Stimulated activated CD4-positive, alpha-beta T cell treated with anti-CD3 and anti-CD28 coated beads, Interleukin-2, amount 100 ng/mL, for 4 hours (primary cell): Measurements from ENCODE around the gene MAT2A.
A peak's percentile ranks its signal among the peaks of the same experiment; 100 is the strongest.
"Not testable (repeated sequence)": the region's sequence is repeated elsewhere in the genome, so short reads cannot be mapped to it uniquely, and the experiment has no call there.

Experiments used
- DNase-seq: peaks from one replicate; pipeline ENCODE4 v3.0.0-alpha.2; 2020; ENCODE audit warnings: low read depth

Gene MAT2A

GRCh38 chr2:85547859-85548607, 9.1 kb downstream of the MAT2A start:
- DNase-seq: no peak

- no peak for DNase-seq
Observed at GRCh38 chr2:85548608-85548900, 9.6 kb downstream of the MAT2A start.

- no peak for DNase-seq
Observed at GRCh38 chr2:85549095-85549494, 10.1 kb downstream of the MAT2A start.

- DNase-seq: no peak
Observed at GRCh38 chr2:85549826-85550225, 10.9 kb downstream of the MAT2A start.

DNA sequence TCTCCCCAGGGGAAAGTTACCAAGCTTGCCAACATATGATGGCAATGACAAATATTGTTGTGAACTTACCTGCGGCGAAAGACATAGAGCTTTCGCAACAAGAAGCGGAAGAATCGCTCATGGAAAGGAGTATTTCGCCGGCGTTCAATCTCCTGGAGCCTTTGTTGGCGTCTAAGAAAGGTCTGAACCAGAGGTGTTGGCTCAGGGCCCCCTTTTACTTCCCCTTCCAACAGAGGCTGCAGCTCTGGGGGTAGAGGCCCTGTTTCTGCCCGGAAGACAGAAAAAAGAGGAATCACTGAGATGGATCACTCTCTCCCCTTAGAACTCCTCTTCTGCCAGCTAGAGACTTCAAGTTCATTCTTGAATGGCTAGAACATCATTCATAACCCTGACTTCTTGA, 11.5 kb downstream of the MAT2A start:
- no peak for DNase-seq

DNA sequence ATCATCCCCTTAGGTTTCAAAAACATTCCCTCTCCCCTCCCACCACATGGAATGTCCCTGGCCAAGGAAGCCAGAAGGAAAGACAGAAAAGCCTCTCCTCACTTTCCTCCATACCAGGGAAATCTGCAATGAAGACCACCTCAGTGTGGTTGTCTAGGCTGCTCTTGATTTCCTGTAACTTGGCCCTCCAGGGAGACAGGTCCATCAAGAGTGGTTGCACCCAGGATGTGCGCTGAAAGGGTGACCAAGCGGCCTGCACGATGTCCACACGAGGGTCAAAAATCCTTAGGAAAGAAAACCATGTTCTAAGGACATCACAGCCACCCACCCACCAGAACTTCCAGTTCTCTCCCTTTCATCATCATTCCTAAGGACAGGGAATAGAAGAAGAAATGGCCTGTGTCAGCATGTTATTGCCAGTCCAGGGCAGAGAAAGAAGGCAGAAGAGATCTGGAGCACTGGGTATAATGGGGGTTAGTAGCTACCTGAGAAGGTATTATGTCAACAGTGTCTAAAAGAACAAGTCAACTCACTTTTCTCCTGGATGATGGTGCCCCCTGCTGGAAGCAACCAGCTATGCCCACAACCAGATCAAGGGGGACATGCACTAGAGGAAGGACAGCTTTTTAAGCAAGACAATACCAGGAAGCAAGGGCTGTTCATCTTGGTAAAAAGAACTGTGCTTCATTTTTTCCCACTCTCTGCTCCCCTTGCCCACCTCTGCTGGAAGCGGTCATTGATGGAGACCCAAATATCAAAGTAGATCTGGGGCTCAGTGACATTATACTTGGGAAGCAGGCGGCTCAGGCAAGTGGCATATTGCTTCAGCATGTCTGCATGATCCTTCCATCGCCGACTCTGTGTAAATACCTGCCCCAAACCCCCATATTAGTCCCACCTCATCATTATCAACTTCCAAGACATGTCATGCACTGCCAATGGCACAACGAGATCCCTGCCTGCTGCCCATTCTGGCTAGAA, 13.0 kb downstream of the MAT2A start:
- peak; percentile 82 for DNase-seq

DNA sequence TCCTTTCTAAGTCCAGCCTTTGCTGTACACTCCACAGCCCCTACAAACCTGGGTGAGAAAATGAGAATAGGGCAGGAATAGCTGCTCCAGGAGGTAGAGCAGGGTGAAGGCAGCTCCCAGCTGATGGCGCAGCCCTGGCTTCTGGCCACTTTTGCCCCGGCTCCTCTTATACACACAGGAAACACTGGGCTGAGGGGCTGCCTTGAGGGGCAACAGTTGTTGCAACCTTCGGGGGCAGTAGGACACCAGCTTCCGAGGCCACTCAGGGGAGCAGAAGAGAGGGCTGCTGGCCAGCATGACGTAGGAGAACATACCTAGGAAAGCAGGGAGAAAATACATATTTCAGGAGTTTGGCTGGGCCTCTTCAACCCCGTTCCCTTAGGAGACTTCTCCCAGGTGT, 14.2 kb downstream of the MAT2A start:
- DNase-seq: no peak

DNA sequence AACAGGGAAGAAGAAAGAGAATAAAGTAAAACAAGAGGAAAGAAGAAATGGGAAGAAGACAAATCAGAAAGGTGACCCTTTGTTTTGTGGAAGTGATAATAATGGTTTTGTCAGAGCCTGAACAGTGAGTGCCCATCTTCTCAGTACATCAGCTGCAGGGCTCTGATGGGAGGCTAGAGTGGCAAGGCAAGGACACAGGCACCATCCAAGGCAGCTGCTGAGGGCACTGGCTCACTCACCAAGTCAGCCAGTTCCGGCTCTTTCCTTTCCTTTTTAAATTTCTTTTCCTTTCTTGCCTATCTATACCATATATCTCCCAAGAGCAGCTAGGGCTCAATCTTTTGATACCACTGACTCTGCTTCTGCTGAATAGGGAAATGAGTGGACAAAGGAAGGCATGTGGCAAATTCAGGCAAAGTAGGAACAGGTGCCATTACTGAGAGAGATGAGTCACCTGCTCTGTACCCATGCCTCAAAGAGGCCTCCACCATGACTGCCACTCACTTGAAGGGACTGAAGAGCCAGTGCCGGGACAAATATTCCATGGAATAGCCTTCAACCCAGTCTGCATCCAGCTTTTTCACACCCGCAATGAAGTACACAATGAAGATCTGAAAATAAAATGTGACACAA, 16.1 kb downstream of the MAT2A start:
- DNase-seq: no peak

DNA sequence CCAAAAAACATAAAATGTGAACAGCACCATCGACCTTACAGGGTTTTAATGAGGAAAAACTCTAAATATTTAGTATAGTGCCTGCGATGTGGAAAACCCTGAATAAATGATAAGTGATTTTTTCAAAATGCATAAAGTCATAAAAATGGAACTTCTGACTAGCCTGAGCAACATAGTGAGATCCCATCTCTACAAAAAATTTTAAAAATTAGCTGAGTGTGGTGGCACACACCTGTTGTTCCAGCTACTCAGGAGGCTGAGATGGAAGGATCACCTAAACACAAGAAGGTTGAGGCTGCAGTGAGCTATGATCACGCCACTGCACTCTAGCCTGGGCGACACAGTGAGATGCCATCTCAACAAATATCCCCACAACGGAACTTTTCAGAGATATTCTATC, 18.2 kb downstream of the MAT2A start:
- DNase-seq: no peak

- no peak for DNase-seq
Observed at GRCh38 chr2:85558160-85558559, 19.2 kb downstream of the MAT2A start.

- not testable (repeated sequence) for DNase-seq
Observed at GRCh38 chr2:85560403-85560726, 21.4 kb downstream of the MAT2A start.

GRCh38 chr2:85560812-85561279, 21.9 kb downstream of the MAT2A start:
- peak; percentile 44 for DNase-seq

- DNase-seq: peak; percentile 92
Observed at GRCh38 chr2:85561280-85562212, 22.6 kb downstream of the MAT2A start, which contains the start of gene GGCX. Gene GGCX (minus strand): TSS chr2:85561493. CDS start chr2:85561428, 65 bp downstream.

- no peak for DNase-seq
Observed at GRCh38 chr2:85564144-85564563, 25.2 kb downstream of the MAT2A start.

DNA sequence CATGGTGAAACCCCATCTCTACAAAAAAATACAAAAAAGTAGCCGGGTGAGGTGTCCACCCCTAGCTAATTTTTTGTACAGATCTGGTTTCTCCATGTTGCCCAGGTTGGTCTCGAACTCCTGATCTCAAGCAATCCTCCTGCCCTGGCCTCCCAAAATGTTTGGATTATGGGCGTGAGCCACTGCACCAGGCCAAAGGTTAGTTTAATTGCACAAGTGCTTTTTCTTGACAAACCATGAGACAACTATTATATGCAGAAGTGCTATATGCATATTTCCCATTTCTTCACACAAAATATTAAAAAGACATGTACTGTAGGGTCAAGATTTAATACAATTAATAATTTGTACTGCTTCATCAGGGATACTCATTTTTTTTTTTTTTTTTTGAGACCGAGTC, 27.3 kb downstream of the MAT2A start:
- no peak for DNase-seq

DNA sequence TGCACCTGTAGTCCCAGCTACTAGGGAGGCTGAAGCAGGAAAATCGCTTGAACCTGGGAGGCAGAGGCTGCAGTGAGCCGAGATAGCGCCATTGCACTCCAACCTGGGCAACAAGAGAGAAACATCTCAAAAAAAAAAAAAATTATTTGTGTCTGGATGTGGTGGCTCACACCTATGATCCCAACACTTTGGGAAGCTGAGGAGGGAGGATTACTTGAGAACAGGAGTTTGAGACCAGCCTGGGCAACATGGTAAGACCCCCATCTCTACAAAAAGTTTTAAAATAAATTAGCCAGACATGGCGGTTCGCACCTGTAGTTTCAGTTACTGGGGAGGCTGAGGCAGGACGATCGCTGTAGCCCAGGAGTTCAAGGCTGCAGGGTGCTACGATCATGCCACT, 36.8 kb downstream of the MAT2A start:
- DNase-seq: no peak

DNA sequence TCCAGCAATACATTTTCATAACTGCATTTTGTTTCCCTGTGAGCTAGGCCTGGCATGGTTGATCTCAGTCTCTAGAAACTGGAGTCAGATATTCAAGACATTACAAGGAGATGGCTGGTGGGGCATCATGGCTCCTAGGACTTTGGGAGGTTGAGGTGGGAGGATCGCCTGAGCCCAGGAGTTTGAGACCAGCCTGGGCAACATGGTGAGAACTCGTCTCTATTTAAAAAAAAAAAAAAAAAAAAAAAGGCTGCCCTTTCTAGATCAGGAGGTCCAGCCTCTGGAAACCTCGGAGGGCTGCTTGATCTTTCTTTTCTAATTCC, 38.1 kb downstream of the MAT2A start:
- DNase-seq: no peak

DNA sequence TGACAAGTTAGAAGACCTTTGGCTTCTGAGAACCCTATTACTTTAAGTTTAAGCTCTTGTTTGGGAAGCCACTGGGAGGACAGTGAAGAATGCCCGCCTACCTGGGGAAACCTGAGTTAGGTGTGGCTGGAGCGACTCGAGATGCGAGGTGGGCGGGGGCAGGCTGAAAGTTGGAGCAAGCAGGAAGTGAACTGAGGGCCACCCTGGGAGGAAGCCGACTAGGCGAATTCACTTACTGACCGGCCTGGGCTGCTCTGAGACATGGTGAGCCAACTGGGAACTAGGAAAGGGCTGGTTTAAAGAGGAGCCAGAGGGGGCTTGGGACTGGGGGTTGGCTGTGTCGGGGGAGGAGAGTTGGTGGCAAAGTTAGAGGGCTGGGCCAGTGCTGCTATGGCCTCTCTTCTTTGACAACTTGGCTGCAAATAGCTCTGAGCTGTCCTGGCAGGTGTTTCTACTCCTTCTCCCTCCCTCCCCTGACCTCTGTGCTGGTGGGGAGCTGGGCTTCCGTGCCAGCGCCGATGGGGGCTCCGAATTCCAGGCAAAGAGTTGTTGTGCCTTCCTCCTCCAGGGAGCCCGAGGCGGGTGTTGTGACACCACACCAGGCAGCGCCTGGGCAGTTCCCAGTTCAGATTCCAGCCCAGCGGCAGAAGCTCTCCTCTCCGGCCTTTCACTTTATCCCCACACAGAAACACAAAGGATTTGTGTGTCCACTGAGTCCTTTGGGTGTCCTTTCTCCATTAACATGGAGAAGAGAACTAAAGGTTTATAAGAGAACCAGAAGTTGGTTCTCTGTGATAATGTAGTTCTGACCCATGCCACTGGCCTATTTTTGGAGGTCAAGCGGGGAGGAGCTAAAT, 38.6 kb downstream of the MAT2A start, which contains the start of gene VAMP8:
TSS of gene VAMP8 (plus strand) at position 201 of the 857 bp plus-strand sequence. CDS start at position 262, 61 bp downstream.
- DNase-seq: peak; percentile 45

DNA sequence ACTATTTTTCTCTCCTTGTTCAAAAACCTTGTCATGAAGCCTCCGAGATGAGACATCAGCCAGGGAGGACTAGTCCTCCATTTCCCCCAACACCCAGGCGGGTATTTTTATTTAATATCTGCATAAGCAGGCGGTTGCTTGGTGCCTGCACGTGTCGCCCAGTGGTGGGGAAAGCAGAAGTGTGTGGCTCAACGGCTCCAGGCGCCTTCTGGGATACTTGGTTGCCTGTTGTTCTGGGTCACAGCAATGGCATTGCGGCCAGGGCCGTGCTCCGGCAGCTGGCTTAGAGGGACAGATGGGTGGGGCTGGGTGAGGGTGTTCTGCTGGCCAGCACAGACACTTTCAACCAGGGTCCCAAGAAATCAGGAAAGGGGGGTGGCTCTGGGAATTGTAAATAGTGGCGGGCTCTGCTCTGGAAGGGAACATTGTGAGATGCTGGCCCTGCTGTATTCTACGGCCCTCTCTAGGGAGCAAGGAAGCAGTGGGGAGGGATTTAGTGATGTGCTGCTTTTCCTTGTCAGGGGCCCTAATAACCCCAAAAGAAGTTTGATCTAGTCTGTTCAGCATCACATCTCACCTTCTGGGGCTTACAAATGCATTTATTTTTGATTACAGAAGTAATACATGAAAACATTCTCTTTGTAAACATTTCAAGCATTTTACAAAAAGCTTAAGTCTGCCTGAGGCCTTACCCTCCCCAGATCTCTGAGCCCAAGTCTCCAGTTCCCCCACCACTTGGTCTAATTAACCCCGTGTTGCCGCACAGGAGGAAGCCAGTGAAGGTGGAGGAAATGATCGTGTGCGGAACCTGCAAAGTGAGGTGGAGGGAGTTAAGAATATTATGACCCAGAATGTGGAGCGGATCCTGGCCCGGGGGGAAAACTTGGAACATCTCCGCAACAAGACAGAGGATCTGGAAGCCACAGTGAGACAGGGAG, 39.5 kb downstream of the MAT2A start:
- DNase-seq: no peak
